MV-4-11 (cell line): Measurements from ENCODE around the gene DENND2A.
A peak's percentile ranks its signal among the peaks of the same experiment; 100 is the strongest.

Experiments used
- DNase-seq: peaks from one replicate; lab custom pipeline; 2025; lab: John Stamatoyannopoulos, UW

The DENND2A gene

GRCh38 chr7:140619176-140619575, 21.4 kb downstream of the DENND2A start:
- peak; percentile 8 for DNase-seq

- no peak for DNase-seq
Measured at GRCh38 chr7:140618306-140618705, 22.3 kb downstream of the DENND2A start.

- DNase-seq: no peak
Measured at GRCh38 chr7:140617081-140617480, 23.5 kb downstream of the DENND2A start.

- DNase-seq: no peak
Measured at GRCh38 chr7:140616328-140616727, 24.3 kb downstream of the DENND2A start.

GRCh38 chr7:140611641-140612040, 29.0 kb downstream of the DENND2A start:
- DNase-seq: no peak

- DNase-seq: no peak
Measured at GRCh38 chr7:140610204-140611165, 30.1 kb downstream of the DENND2A start.

- DNase-seq: no peak
Measured at GRCh38 chr7:140609646-140610045, 31.0 kb downstream of the DENND2A start.

- DNase-seq: no peak
Measured at GRCh38 chr7:140607441-140607989, 33.1 kb downstream of the DENND2A start.

- DNase-seq: no peak
Measured at GRCh38 chr7:140605337-140605736, 35.3 kb downstream of the DENND2A start.

GRCh38 chr7:140604760-140605159, 35.9 kb downstream of the DENND2A start:
- DNase-seq: no peak

- no peak for DNase-seq
Measured at GRCh38 chr7:140604076-140604475, 36.5 kb downstream of the DENND2A start.

- DNase-seq: no peak
Measured at GRCh38 chr7:140601566-140602174, 38.9 kb downstream of the DENND2A start.

- no peak for DNase-seq
Measured at GRCh38 chr7:140600341-140600740, 40.3 kb downstream of the DENND2A start.

GRCh38 chr7:140597428-140597949, 43.1 kb downstream of the DENND2A start:
- DNase-seq: no peak

- no peak for DNase-seq
Measured at GRCh38 chr7:140596519-140597427, 43.8 kb downstream of the DENND2A start.

GRCh38 chr7:140595468-140596092, 45.0 kb downstream of the DENND2A start:
- no peak for DNase-seq

- no peak for DNase-seq
Measured at GRCh38 chr7:140594131-140594691, 46.4 kb downstream of the DENND2A start.

GRCh38 chr7:140593672-140593982, 47.0 kb downstream of the DENND2A start:
- DNase-seq: no peak

GRCh38 chr7:140592964-140593671, 47.5 kb downstream of the DENND2A start:
- no peak for DNase-seq

- DNase-seq: no peak
Measured at GRCh38 chr7:140591180-140591902, 49.3 kb downstream of the DENND2A start.
